HG03521 (cell line): ENCODE results near the gene TSPAN9.

Experiments
- ATAC-seq: cut with Tn5 transposase; IDR thresholded peaks from one replicate; pipeline ENCODE4 v1.9.1; 2021; ENCODE audit warnings: mild to moderate bottlenecking, moderate library complexity; ENCODE audit not compliant: unreplicated experiment

Gene TSPAN9

DNA sequence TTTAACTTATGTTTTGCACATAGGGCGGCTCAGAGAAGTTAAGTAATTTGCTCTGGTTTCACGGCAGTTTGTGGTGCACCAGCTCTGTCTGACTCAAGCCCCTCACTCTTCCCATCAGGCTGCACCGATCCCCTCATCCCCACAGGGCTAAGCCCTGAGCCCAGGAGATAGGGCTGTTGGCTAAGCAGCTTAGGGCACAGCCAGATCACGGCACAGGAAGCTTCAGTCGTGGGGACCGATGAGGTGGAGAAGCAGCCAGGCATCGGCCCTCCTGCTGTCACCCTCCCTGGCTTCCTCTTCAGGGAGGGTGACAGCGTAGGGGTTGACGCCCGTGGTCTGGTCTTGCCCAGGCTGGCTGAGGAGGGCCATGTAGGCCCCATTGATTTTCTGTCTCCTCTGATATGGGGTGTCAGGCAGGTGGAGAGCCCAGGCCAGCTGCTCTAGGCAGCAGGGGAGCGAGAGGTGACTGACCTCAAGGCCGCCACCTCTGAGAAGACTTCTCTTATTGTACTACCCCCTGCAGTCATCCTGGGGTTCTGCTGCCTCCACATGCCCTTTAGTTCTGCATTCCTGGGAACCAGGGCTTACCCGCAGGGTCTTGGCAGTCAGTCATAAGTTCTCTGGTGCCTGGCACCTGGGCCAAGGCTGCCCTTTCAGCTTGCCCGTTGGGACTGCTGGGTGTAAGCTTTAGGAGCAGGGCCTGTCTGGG lies 166.4 kb downstream of the TSPAN9 start:
- no peak for ATAC-seq

- no peak for ATAC-seq
Observed at GRCh38 chr12:3244219-3244750, 167.1 kb downstream of the TSPAN9 start.

GRCh38 chr12:3246253-3246652 lies 169.1 kb downstream of the TSPAN9 start:
- ATAC-seq = no peak

DNA sequence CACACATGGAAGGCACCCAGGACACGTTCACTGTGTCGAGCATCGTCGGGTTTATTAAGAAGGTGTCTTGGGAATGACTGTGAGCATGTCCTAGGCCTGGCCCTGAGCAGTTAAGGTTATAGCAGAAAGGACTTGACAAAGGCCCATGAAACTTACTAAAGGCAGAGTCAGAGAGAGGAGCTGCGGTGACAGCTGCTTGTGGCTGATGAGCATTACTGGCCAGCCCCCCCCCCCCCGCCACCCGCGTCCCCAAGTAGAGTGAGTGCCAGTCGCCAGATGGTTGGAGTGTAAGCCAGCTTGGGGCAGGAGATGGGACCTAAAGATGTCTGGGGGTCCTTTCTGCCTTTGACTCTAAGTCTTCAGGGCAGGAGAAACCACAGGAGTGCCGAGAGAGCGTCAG lies 169.9 kb downstream of the TSPAN9 start:
- ATAC-seq = no peak

- no peak for ATAC-seq
Observed at GRCh38 chr12:3247629-3248161, 170.5 kb downstream of the TSPAN9 start.

GRCh38 chr12:3249081-3249800 lies 172.1 kb downstream of the TSPAN9 start:
- ATAC-seq = no peak

DNA sequence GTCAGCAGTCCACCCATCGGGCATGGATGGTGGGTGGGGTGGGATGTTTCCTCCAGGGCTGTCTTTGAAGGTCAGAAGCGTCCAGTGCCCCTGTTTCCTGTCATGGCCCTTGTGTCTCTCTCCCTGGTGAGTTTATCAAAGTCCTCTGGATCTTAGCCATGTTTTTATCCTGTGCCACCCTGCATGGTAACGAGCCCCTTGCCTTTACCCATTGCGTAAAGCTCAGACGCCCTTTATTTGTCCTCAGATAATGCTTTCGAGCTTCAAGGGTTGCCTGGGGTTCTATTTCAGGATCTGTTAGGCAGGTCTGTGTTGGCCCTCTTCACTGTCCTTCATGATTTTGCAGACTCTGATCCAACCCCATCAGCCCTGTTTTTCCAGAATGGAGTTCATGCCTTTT lies 172.9 kb downstream of the TSPAN9 start:
- ATAC-seq = no peak

DNA sequence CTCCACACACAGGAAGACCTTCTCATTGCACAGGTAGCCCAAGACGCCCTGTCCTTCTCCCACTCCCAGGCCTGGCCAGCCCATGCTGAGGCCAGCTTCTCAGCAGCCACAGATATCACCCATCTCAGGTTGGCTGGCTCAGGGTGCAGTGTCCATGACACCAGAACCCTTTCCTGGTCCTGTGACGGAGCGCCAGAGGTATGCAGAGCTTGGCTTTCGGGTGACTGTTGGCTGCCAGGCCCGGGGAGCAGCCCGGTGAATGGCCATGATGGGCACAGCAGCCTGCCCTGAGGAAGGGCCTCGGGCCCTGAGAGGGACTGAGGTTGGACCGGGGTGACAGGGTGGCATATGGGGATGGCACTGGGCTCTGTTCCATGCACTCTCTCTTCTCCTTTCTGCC lies 173.4 kb downstream of the TSPAN9 start:
- no peak for ATAC-seq

DNA sequence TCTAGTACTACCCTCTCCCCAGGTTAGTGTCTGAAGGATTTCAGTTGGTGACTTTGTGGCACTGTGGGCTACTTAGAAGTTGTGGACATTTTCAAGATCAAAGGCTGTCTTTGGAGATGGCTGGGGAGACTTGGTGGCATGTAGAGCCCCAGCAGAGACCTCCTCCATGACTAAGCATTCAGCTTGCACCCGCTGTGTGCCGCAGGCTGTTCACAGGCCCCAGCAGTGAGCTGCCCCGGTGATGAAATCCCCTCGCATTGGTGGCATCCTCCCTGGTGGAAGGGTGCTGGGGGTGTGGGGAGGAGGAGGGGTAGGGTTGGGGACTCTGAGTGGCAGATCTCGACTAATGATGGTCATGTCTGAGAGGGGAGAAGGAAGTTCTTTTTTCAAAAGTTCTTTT lies 173.9 kb downstream of the TSPAN9 start:
- ATAC-seq = no peak

- no peak for ATAC-seq
Observed at GRCh38 chr12:3251691-3252090, 174.5 kb downstream of the TSPAN9 start.

DNA sequence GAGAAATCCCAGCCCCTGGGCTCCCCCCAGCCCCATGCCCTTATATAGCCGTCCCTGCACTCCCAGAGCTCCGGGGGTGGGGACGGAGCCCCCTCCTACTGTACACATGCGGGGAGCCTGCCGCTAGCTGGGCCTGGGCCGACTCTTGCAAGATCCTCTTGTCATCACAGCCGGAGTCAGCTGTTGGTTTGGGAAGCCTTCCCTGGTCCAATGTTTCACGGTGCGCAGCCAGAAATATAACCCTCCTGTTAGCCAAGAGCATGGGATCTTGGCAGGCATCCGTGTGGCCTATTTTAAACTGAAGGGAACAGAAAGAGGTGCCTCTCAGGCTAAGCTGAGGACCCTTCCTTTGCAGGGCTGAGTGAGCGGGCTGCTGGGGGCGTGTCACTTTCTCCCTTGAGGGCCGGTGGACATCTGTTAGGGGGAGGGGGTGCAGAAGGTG lies 175.3 kb downstream of the TSPAN9 start:
- no peak for ATAC-seq

DNA sequence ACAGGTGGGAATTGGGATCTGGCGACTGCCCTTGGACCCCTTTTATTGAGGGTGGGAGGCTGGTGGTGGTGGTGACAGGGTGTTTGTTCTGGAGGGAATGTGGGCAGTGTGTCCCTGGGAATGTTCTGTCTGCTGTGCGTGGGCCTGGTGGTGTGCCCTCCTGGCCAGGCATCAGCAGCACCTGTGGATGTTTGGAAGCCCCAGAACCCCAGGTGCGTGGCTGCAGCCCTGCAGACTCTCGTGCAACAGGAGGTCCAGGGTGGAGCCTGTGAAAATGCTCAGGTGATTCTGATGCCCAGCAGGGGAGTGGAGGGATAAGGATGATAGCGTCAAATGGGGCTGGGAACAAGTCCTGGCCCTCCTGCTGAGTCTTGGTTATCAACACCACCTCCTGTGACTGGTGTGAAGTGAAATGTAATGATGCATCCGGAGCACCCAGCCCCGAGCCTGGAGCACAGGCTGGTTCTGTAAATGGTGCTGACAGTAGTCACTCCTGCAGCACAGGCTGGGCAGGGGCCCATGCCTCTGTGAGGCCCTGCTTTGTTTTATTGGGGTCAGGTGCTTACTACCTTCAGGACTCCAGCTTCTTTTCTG lies 176.6 kb downstream of the TSPAN9 start:
- no peak for ATAC-seq

DNA sequence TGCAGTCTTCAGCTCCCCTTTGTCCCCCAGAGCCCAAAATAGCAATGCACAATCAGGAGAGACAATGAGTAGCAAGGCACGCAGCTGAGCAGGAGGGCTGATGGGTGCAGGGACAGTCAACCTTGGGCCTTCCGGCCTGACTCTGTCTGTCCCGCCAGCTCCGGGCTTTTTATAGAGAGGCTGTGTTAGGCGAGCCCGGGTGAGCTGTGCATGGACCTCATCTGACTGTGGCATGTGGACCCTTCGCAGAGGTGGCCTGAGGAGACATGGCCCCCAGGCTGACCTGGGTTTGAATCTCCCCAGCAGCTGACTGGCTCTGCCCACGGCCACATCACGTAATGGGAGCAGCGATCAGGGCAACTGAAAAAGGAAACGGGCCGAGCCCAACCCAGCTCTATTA lies 177.9 kb downstream of the TSPAN9 start:
- no peak for ATAC-seq

DNA sequence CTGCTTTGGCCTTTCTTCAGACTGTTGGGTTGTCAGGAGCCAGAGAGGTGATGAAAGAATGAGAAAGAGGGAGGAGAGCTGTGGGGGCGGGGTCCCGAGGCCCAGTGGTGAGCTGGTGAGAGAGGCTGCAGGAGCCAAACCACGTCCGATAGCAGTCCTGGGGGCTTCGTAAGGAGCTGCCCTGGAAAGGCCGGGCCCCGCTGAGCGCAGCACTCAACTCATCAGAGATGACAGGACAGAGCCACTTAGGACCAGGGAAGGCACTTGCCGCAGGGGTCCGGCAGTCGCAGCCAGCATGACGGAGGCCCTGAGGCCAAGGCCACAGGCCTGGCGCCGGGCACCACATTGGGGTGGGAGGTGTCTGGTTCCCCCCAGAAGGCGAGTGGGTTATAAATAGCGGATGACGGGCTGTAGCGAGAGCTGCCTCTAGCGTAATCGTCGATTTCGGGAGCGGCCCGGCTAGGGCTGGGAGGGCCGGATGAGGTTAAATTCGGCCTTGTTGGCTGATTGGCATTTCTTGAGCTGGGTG lies 179.0 kb downstream of the TSPAN9 start:
- no peak for ATAC-seq

- ATAC-seq = no peak
Observed at GRCh38 chr12:3257411-3257810, 180.2 kb downstream of the TSPAN9 start.

DNA sequence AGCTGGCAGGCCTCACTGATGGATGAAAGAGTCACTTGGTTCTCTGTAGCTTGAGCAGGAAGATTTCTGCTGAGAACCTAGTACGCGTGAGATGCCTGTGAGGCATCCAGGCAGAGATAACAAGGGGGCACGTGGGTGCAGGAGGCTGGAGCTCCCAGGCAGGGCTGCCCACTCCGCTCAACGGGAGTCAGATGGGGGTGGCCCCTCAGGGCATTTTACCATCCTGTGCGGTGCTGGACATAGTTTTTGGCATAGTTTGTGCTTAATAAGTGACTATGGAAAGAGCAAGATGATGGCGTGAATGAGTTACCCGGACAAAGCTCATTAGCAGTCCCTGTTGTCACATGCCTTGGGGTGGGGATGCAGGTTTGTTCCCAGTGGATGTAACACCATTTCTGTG lies 182.8 kb downstream of the TSPAN9 start:
- ATAC-seq = no peak

- no peak for ATAC-seq
Observed at GRCh38 chr12:3261782-3262359, 184.7 kb downstream of the TSPAN9 start.

GRCh38 chr12:3262470-3262869 lies 185.3 kb downstream of the TSPAN9 start:
- ATAC-seq = no peak

- no peak for ATAC-seq
Observed at GRCh38 chr12:3263282-3263681, 186.1 kb downstream of the TSPAN9 start.

- no peak for ATAC-seq
Observed at GRCh38 chr12:3263939-3264922, 187.1 kb downstream of the TSPAN9 start.
